Endothelial cell of umbilical vein (primary cell): Measurements from ENCODE around the gene TAX1BP3.

ENCODE experiments used
- CTCF ChIP-seq, 2 donors: IDR thresholded peaks; 1 replicate in 1 of 2; 2 replicates in 1 of 2; pipeline ENCODE4 v1.5.1; 2011; ENCODE audit warnings: low read length in 2 of 2, mild to moderate bottlenecking in 2 of 2, moderate library complexity in 2 of 2, control low read depth in 1 of 2, inconsistent platforms in 1 of 2, low read depth in 1 of 2; ENCODE audit not compliant: insufficient read depth in 1 of 2; ENCODE audit errors: extremely low read depth in 1 of 2
- MYC ChIP-seq: IDR thresholded peaks from one replicate; pipeline ENCODE4 v1.6.1; 2011; ENCODE audit warnings: mild to moderate bottlenecking, low read depth, low read length
- POLR2A ChIP-seq: IDR thresholded peaks from 2 replicates; pipeline ENCODE4 v1.6.1; 2012; ENCODE audit warnings: low read depth, mild to moderate bottlenecking, control low read depth, low read length
- POLR2AphosphoS5 ChIP-seq: IDR thresholded peaks from 2 replicates; pipeline ENCODE4 v1.6.1; 2012; ENCODE audit warnings: low read depth, mild to moderate bottlenecking, control low read depth, low read length, moderate library complexity; ENCODE audit not compliant: insufficient read depth

DNA sequence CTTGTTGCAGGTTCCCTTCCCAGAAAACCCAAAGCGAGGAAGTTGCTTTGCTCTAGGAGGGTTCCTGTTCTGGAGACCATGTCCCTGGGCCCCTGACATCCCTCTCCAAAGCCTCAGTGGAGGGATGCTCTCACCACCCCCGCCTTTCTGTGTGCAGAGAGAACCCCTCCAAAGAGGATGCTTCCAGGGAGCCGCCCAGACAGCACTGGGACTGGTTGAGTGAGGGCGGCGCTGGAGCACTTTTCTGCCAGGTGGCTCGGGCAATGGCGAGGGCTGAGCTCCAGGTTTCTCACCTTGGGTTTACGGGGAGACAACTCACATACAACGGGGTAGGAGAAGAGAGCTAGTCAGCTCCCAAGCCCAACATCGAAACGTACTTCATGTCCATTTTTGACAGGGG lies 7.5 kb upstream of the TAX1BP3 start:
- TF ChIP-seq CTCF (IDR thresholded peaks at IDR 0.05; ENCODE audit: extremely low read depth in 1 of 2, insufficient read depth in 1 of 2, low read depth in 1 of 2, low read length in 2 of 2), result no peak
- TF ChIP-seq POLR2A, result no peak
- TF ChIP-seq POLR2AphosphoS5, result no peak
- no peak for TF ChIP-seq MYC
